Measurements from ENCODE around the gene KHDC4. TPM values are rescaled to one million over a fixed set of nuclear protein-coding genes. Genes with fewer than 3 reads are reported as not detected.

Gene KHDC4
- total RNA-seq, 2 donors from 2014 or later = 21.0 to 27.8 TPM

GRCh38 chr1:155884031-155884960, 49.9 kb downstream of the KHDC4 start:
- ATAC-seq (peak in 1 of 2 donors; percentile 70), DNase-seq (no peak)
- intact Hi-C loops (cut with DNase I) = no loop called here

GRCh38 chr1:155882766-155883165, 51.4 kb downstream of the KHDC4 start:
- intact Hi-C loops (cut with DNase I) = no loop called here
- no peak for DNase-seq
- ATAC-seq = no peak

GRCh38 chr1:155882235-155882634, 52.0 kb downstream of the KHDC4 start:
- intact Hi-C loops (cut with DNase I) = no loop called here
- DNase-seq (no peak), ATAC-seq (no peak)

- no peak for DNase-seq
- intact Hi-C loops (cut with DNase I) = no loop called here
- no peak for ATAC-seq
These were observed 53.3 kb downstream of the KHDC4 start for GRCh38 chr1:155880950-155881349.

- no peak for ATAC-seq
- intact Hi-C loops (cut with DNase I) = no loop called here
- DNase-seq = no peak
These were observed 54.0 kb downstream of the KHDC4 start for GRCh38 chr1:155880251-155880650.

GRCh38 chr1:155877945-155878344, 56.3 kb downstream of the KHDC4 start:
- no peak for DNase-seq
- intact Hi-C loops (cut with DNase I) = no loop called here
- no peak for ATAC-seq

- intact Hi-C loops (cut with DNase I) = no loop called here
- ATAC-seq = peak in 1 of 2 donors; percentile 13
These were observed 60.4 kb downstream of the KHDC4 start for GRCh38 chr1:155873860-155874259.

GRCh38 chr1:155872527-155872926, 61.7 kb downstream of the KHDC4 start:
- no peak for DNase-seq
- peak; percentile 50 to 71 for ATAC-seq
- intact Hi-C loops (cut with DNase I) = no loop called here

More at GRCh38 chr1:155873860-155874259, 60.4 kb downstream of the KHDC4 start:
- DNase-seq = no peak

GRCh38 chr1:155871390-155871789, 62.8 kb downstream of the KHDC4 start:
- peak; percentile 65 for DNase-seq
- intact Hi-C loops (cut with DNase I) = no loop called here
- peak; percentile 81 to 88 for ATAC-seq

- intact Hi-C loops (cut with DNase I) = no loop called here
- no peak for DNase-seq
- ATAC-seq = no peak
These were observed 66.4 kb downstream of the KHDC4 start for GRCh38 chr1:155867766-155868165.

GRCh38 chr1:155864393-155864792, 69.8 kb downstream of the KHDC4 start:
- no peak for DNase-seq
- ATAC-seq = no peak
- intact Hi-C loops (cut with DNase I) = no loop called here

Small RNA genes lying within 50 kb of the gene (microRNA-seq; reads per million reads assigned to microRNA genes)
- 0 to 0.20 reads per million in 2 donors for gene MIR6738

Other genes with a start within 250 kb of the KHDC4 start
- 10 to 100 TPM; 47.5 to 63.7 TPM for gene YY1AP1, start 245.6 kb downstream of the KHDC4 start, total RNA-seq
- 10 to 100 TPM; 85.1 to 96.0 TPM for gene DAP3, start 245.3 kb downstream of the KHDC4 start, total RNA-seq
- 10 to 100 TPM; 22.2 to 28.4 TPM for gene GON4L, start 77.2 kb downstream of the KHDC4 start, total RNA-seq
- gene SYT11, start 74.8 kb downstream of the KHDC4 start, total RNA-seq = 10 to 100 TPM in 1 of 2 donors, 1 to 10 TPM in 1; 9.9 to 16.5 TPM
- gene RIT1, start 23.1 kb downstream of the KHDC4 start, total RNA-seq = 10 to 100 TPM; 23.1 to 26.1 TPM
- gene RXFP4, start 7.2 kb upstream of the KHDC4 start, total RNA-seq = not detected
- 10 to 100 TPM; 63.4 to 70.8 TPM for gene ARHGEF2, start 44.1 kb upstream of the KHDC4 start, total RNA-seq
- 100 to 1,000 TPM; 101 to 127 TPM for gene SSR2, start 86.5 kb upstream of the KHDC4 start, total RNA-seq
- 10 to 100 TPM; 23.6 to 27.2 TPM for gene UBQLN4, start 119.4 kb upstream of the KHDC4 start, total RNA-seq
- gene LAMTOR2, start 120.4 kb upstream of the KHDC4 start, total RNA-seq = 10 to 100 TPM; 48.9 to 54.4 TPM
- gene RAB25, start 126.7 kb upstream of the KHDC4 start, total RNA-seq = not detected
- gene MEX3A, start 148.1 kb upstream of the KHDC4 start, total RNA-seq = under 1 TPM; 0.15 to 0.42 TPM
- 100 to 1,000 TPM; 264 to 384 TPM for gene LMNA, start 180.3 kb upstream of the KHDC4 start, total RNA-seq
- 1 to 10 TPM; 2.7 to 3.8 TPM for gene SEMA4A, start 219.2 kb upstream of the KHDC4 start, total RNA-seq

All from left cardiac atrium (tissue), 4 donors.